HG02763 (cell line): ENCODE results near the gene PTPRN2.

Experiments used
- ATAC-seq: cut with Tn5 transposase; IDR thresholded peaks from one replicate; pipeline ENCODE4 v1.9.1; 2021; ENCODE audit warnings: mild to moderate bottlenecking, moderate library complexity; ENCODE audit not compliant: unreplicated experiment

PTPRN2 gene

DNA sequence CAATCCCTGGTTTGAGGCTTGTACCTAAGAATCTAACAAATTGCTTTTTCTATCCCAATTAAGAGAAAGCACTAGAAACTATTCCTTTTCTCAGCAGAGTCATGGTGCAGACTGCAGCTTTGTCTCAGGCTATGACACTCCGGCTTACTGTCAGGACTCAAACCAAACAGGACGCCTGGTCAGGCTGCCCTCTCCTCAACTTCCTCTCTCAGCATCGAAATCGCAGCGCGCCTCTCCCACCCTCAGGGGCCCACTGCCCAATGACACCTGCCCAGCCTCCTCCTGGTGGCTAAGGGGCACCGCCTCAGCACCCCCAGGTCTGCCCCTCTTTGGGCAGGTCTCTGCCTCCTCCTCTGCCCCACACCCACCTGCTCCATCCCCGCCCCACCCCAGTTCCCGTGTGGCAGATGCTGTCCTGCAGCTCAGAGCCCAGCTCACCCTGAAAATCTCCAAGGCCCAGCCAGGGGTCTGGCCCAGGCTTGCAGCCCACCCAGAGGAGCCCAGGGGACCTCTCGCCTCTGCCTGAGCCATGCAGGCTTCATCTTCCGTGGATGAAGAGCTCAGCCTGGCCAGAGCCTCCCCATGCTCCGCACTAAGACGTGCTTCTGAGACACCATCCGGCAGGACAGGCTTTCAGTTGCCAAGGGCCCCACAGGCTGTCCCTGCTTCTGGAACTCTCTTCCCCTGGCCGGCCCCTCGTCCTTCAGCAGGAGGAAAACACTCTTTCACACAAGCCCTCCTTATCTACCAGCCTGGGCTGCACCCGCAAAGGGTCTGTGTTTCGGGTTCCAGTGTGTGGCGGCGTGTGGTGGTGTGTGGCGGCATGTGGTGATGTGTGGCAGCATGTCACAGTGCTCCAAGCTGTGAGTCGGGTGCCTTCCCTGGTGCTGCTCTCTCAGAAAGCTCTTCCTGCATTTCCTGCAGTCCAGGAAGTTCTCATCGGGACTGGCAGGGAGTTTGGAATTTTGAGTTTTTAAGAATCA, 16.4 kb upstream of the PTPRN2 start:
- ATAC-seq = no peak

DNA sequence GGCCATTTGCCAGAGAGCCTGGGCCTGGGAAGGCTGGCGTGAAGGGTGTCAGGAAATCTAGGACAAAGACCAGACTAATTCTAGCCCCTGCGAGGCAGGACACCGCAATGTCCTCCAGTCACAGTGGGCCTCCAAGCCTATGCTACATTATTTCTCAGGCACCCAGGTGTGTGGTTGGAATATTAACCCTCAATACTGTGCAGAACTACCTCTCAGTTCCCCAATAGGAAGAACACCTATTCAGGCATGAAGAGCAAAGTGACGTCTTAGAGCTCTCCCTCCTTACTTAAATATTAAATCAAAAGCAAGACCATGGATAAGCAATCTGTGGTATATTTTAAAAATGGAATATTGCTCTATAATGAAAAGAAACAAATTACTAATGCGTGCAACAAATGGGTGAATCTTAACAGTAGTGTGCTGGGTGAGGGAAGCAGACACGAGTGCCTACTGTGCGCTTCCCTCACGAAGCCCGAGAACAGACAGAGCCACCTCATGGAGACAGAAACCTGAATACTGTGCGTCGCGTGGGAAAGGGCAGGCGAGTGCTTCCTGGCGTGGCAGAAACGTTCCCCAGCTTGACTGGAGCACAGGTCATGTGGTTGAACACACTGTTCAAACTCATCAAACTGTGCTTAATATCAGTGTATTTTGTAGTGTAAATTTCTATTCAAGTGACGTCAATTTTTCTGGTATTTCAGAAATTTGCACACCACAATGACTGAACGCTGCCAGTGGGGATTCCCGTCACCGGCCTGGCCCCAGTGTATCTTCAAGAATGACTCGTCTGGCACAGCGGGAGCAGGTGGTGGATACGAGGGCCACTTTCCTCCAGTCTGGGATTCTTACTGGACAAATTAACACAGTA, 15.5 kb upstream of the PTPRN2 start:
- ATAC-seq = no peak

- ATAC-seq = no peak
Observed at GRCh38 chr7:158602041-158602440, 14.4 kb upstream of the PTPRN2 start.

GRCh38 chr7:158601090-158601489, 13.5 kb upstream of the PTPRN2 start:
- no peak for ATAC-seq

- no peak for ATAC-seq
Observed at GRCh38 chr7:158596745-158597144, 9.1 kb upstream of the PTPRN2 start.

GRCh38 chr7:158596309-158596708, 8.7 kb upstream of the PTPRN2 start:
- no peak for ATAC-seq

DNA sequence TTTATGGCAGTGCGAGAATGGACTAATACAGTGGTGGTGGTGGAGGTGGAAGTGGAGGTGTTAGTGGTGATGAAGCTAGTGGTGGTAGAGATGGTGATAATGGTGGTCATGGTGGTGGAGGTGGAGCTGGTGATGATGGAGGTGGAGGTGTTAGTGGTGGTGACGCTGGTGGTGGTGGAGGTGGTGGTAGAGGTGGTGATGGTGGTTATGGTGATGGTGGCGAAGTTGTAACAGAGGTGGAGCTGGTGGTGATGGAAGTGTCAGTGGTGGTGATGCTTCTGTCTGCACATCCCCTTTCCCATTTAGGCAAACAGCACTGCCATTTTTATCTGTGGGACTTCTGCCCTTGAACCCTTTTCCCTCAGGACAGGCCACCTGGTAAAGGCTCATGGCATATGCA, 7.4 kb upstream of the PTPRN2 start:
- ATAC-seq = no peak

DNA sequence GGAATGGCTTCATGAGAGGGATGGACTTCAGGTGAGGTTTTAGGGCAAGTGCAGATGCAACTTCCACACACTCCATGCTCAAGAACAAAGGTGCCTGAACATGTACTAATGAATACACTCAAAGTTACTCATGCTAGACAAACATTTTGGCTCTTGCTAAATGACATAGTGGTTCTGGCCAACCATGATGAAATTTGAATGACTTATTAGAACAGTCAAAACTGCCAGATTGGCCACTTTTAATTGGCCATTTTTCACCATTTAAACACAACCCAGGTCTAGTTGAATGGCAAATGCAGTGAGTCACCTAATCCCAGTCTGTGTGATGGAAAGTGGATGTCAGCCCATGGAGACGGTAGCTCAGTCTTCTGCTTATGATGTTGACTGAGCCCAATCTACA, 4.9 kb upstream of the PTPRN2 start:
- no peak for ATAC-seq

GRCh38 chr7:158591944-158592343, 4.3 kb upstream of the PTPRN2 start:
- ATAC-seq = no peak

GRCh38 chr7:158590181-158590530, 2.5 kb upstream of the PTPRN2 start:
- no peak for ATAC-seq

DNA sequence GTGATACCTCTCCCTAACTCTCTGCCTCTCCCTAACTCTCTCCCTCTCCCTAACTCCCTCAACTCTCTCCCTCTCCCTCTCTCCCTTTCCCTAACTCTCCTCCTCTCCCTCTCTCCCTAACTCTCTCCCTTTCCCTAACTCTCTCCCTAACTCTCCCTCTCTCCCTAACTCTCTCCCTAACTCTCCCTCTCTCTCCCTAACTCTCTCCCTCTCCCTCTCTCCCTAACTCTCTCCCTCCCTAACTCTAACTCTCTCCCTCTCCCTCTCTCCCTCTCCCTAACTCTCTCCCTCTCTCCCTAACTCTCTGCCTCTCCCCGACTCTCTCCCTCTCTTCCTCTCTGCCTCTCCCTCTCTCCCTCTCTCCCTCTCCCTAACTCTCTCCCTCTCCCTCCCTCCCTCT, 2.0 kb upstream of the PTPRN2 start:
- no peak for ATAC-seq

- ATAC-seq = no peak
Observed at GRCh38 chr7:158588878-158589442, 1.3 kb upstream of the PTPRN2 start.

- no peak for ATAC-seq
Observed at GRCh38 chr7:158588085-158588877, 658 bp upstream of the PTPRN2 start.

DNA sequence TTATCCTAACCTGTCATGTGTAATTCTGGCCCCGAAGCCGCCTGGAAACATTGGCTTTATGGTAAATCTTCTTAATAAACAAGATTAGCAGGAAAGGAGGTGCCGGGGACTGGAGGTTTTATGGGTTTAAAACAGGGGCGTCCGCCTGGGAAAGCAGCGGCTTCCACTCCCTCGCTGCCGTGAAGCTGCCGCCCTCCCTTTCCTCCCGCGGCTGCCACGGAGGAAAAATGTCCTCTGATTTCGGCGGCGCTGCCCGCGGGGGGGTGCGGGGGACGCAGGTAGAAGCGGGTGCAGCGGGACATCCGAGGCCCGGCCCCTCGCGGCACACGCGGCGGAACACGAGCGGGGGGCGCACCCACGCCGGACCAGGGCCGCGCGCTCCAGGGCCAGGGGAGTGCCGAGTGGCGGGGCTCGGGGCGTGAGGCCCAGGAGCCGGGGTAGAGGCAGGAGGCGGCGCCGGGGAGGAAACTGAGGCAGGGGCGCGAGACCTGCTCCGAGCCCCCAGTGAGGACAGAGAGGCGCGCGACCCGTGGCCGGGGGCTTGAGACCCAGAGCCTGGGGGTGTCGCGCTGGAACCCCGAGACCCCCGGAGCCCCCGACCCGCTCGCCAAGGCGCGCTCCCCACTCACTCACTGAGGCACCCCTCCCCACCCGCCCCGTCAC, 993 bp downstream of the PTPRN2 start:
- ATAC-seq = no peak

- ATAC-seq = no peak
Observed at GRCh38 chr7:158585721-158586498, 1.7 kb downstream of the PTPRN2 start.

GRCh38 chr7:158584407-158584806, 3.2 kb downstream of the PTPRN2 start:
- ATAC-seq = no peak

GRCh38 chr7:158583810-158584209, 3.8 kb downstream of the PTPRN2 start:
- no peak for ATAC-seq

DNA sequence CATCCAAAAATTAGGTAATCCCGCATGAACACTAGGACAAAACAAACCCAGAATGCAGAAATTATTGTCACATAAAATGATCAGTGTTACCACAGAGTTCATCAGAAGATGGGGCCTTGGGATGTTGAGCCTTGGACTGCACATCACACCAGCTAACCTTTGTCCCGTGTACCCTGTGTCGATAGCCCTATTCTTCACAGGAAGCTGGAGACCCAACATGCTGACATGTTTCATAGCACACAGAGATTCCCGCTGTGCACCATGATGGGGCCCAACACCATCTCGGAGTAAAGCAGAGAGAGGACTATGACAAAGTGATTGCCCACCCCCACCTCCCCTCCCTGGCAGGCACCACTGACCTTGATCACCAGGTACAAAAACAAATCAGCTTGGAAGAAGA, 4.5 kb downstream of the PTPRN2 start:
- ATAC-seq = no peak

- ATAC-seq = no peak
Observed at GRCh38 chr7:158582089-158582456, 5.5 kb downstream of the PTPRN2 start.
